ENCODE data around the gene EIF4E1B.

- TF ChIP-seq SP1 (IDR thresholded peaks at IDR 0.05) (no peak), SUZ12 (IDR thresholded peaks at IDR 0.05) (no peak), PKNOX1 (IDR thresholded peaks at IDR 0.05) (no peak), FOXA1 (IDR thresholded peaks at IDR 0.05) (no peak), CTBP1 (IDR thresholded peaks at IDR 0.05; ENCODE audit: borderline replicate concordance) (no peak), FOXM1 (IDR thresholded peaks at IDR 0.05; ENCODE audit: borderline replicate concordance) (no peak), ELF4 (IDR thresholded peaks at IDR 0.05) (no peak), NFRKB (IDR thresholded peaks at IDR 0.05) (no peak), FOXK2 (IDR thresholded peaks at IDR 0.05) (no peak), ARNT (IDR thresholded peaks at IDR 0.05) (no peak), ZNF384 (IDR thresholded peaks at IDR 0.05) (no peak), TARDBP (IDR thresholded peaks at IDR 0.05) (no peak)
These were observed 51.6 kb downstream of the EIF4E1B start for GRCh38 chr5:176682016-176682531.

Measured in HEK293T (cell line).